ENCODE measurements around the gene PAX5. TPM values are rescaled to one million over a fixed set of nuclear protein-coding genes. Genes with fewer than 3 reads are reported as not detected.

Gene PAX5
- polyA plus RNA-seq, 1 of the 3 experiments (the other 2 are of a cell fraction) = 0.05 TPM

DNA sequence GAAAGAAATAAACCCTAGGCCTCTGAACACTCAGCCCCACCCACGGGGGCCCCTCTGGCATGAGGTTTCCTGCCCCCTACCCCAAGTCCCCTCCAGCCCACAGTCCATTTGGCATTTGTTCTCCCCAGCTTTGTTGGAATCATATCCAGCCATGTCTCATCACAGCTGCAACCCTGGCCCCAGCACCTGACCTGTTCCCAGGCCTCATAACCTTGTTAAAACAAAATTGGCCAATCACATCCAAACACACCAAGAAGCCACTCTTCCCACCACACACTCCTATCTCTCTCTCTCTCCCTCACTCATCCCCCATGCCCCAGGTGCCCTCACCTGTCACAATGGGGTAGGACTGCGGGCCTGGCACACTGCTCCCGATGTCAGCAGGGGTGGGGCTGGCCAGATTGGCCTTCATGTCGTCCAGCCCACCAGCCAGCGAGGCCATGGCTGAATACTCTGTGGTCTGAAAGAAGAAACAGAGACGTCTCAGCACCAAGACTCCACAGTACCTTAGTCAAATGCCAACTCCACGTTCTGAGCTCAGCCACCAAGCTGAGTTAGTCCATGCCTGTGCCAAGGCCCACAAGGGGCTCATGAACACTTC, 110.9 kb downstream of the PAX5 start:
- H3K79me2 ChIP-seq (ENCODE audit: insufficient read depth) = no peaks in the 10 kb centered on the region
- H3K4me3 ChIP-seq (ENCODE audit: low read depth in 2 of 2, low read length in 1 of 2) = no peak overlapping the region
- POLR2A ChIA-PET = no interaction called here
- H3K4me1 ChIP-seq (ENCODE audit: control insufficient read depth in 1 of 2, insufficient read depth in 2 of 2, low read depth in 1 of 2, low read length in 1 of 2) = peaks cover 0 to 9% of the 10 kb centered on the region in 2 experiments; a peak in 1 of 4 replicates
- H3K9ac ChIP-seq = no peak overlapping the region
- H3K4me2 ChIP-seq = no peak overlapping the region
- no peak for DNase-seq
- no peaks in the 10 kb centered on the region for H3F3A ChIP-seq (replicated peaks; ENCODE audit: insufficient read depth)
- H3K36me3 ChIP-seq (replicated peaks in 1 of 2; ENCODE audit: control insufficient read depth in 1 of 2, insufficient read depth in 2 of 2, low read length in 1 of 2) = no peaks in the 10 kb centered on the region
- no peak overlapping the region for H3K27ac ChIP-seq (ENCODE audit: low read depth in 2 of 2, low read length in 1 of 2)
- no peaks in the 10 kb centered on the region for H4K20me1 ChIP-seq (ENCODE audit: insufficient read depth)
- no peak for TF ChIP-seq MEF2A (IDR thresholded peaks at IDR 0.05; ENCODE audit: borderline replicate concordance, low read depth)
- TF ChIP-seq USF2 (IDR thresholded peaks at IDR 0.05; ENCODE audit: borderline replicate concordance, low read depth, low read length) = no peak
- TF ChIP-seq NFIC (IDR thresholded peaks at IDR 0.05; ENCODE audit: borderline replicate concordance) = no peak
- TF ChIP-seq JUND (IDR thresholded peaks at IDR 0.05) = no peak
- no peak overlapping the region for H2AFZ ChIP-seq (ENCODE audit: low read depth)
- no peaks in the 10 kb centered on the region for H3K9me3 ChIP-seq
- 73% methylated on average over 4 of the region's 7 CpGs for WGBS (ENCODE audit: low lambda C conversion rate)
- CTCF ChIA-PET = interaction anchor here (1.4 kb wide), 2 partner anchors 10 to 11 kb away, joined by 3 to 4 read pairs; no protein-coding TSS in a partner anchor
- H3K27me3 ChIP-seq (ENCODE audit: insufficient read depth) = no peaks in the 10 kb centered on the region
- H3K9me2 ChIP-seq = no peaks in the 10 kb centered on the region

DNA sequence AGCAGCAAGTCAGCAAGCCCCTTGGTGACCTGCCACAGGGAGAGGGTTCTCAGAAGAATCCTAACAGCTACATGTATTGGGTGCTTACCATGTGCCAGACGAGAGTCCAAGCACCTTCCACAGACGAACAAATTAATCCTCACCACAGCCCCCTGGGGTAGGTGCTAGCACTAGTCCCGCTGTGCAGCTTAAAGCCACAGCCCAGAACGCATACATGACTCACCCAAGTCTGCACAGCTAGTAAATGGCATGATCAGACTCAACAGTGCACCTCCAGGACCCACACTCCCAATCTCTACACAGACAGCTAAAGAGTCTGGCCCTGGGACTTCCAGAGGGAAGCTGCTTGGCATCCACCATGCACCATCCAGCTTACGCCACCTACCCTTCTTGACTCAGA, 111.5 kb downstream of the PAX5 start:
- Histone ChIP-seq H3K4me3 (ENCODE audit: low read depth in 2 of 2, low read length in 1 of 2) (no peak overlapping the region), H3F3A (replicated peaks; ENCODE audit: insufficient read depth) (no peaks in the 10 kb centered on the region), H4K20me1 (ENCODE audit: insufficient read depth) (no peaks in the 10 kb centered on the region), H3K4me2 (no peak overlapping the region), H3K9me2 (no peaks in the 10 kb centered on the region), H2AFZ (ENCODE audit: low read depth) (no peak overlapping the region), H3K9ac (no peak overlapping the region), H3K27ac (ENCODE audit: low read depth in 2 of 2, low read length in 1 of 2) (no peak overlapping the region), H3K9me3 (no peaks in the 10 kb centered on the region), H3K79me2 (ENCODE audit: insufficient read depth) (no peaks in the 10 kb centered on the region), H3K36me3 (replicated peaks in 1 of 2; ENCODE audit: control insufficient read depth in 1 of 2, insufficient read depth in 2 of 2, low read length in 1 of 2) (no peaks in the 10 kb centered on the region), H3K27me3 (ENCODE audit: insufficient read depth) (no peaks in the 10 kb centered on the region), H3K4me1 (ENCODE audit: control insufficient read depth in 1 of 2, insufficient read depth in 2 of 2, low read depth in 1 of 2, low read length in 1 of 2) (peaks cover 0 to 9% of the 10 kb centered on the region in 2 experiments; a peak in 1 of 4 replicates)
- CTCF ChIA-PET = interaction anchor here (1.4 kb wide), 2 partner anchors 9 to 11 kb away, joined by 3 to 4 read pairs; no protein-coding TSS in a partner anchor
- POLR2A ChIA-PET = no interaction called here
- WGBS (ENCODE audit: low lambda C conversion rate) = 100% methylated on average over 1 of the region's 5 CpGs
- DNase-seq = no peak
- TF ChIP-seq USF1 (IDR thresholded peaks at IDR 0.05; ENCODE audit: borderline replicate concordance, low read depth) (no peak), CHD2 (IDR thresholded peaks at IDR 0.05; ENCODE audit: low read length, partially characterized antibody) (no peak), POLR2AphosphoS5 (IDR thresholded peaks at IDR 0.05; ENCODE audit: low read depth, low read length) (no peak)
- TF ChIP-seq, protein P1, sequence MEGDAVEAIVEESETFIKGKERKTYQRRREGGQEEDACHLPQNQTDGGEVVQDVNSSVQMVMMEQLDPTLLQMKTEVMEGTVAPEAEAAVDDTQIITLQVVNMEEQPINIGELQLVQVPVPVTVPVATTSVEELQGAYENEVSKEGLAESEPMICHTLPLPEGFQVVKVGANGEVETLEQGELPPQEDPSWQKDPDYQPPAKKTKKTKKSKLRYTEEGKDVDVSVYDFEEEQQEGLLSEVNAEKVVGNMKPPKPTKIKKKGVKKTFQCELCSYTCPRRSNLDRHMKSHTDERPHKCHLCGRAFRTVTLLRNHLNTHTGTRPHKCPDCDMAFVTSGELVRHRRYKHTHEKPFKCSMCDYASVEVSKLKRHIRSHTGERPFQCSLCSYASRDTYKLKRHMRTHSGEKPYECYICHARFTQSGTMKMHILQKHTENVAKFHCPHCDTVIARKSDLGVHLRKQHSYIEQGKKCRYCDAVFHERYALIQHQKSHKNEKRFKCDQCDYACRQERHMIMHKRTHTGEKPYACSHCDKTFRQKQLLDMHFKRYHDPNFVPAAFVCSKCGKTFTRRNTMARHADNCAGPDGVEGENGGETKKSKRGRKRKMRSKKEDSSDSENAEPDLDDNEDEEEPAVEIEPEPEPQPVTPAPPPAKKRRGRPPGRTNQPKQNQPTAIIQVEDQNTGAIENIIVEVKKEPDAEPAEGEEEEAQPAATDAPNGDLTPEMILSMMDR (IDR thresholded peaks at IDR 0.05) = no peak
